ENCODE results near the gene SLC19A1.

SLC19A1 gene

GRCh38 chr21:45542242-45542666, at the start of gene SLC19A1:
Gene SLC19A1 (minus strand): TSS chr21:45542440. CDS start chr21:45537959, 4,481 bp downstream.
- in situ Hi-C loops (cut with MboI; ENCODE audit: low sequenced_read_pairs): no loop called here

- in situ Hi-C loops (cut with MboI; ENCODE audit: low sequenced_read_pairs): no loop called here
These were observed 49.5 kb upstream of the SLC19A1 start for GRCh38 chr21:45591619-45592207.

- in situ Hi-C loops (cut with MboI; ENCODE audit: low sequenced_read_pairs): no loop called here
These were observed 48.7 kb upstream of the SLC19A1 start for GRCh38 chr21:45590726-45591618.

GRCh38 chr21:45590246-45590725, 48.0 kb upstream of the SLC19A1 start:
- in situ Hi-C loops (cut with MboI; ENCODE audit: low sequenced_read_pairs): no loop called here

- in situ Hi-C loops (cut with MboI; ENCODE audit: low sequenced_read_pairs): no loop called here
These were observed 47.5 kb upstream of the SLC19A1 start for GRCh38 chr21:45589686-45590245.

GRCh38 chr21:45588871-45589491, 46.7 kb upstream of the SLC19A1 start:
- in situ Hi-C loops (cut with MboI; ENCODE audit: low sequenced_read_pairs): no loop called here

- in situ Hi-C loops (cut with MboI; ENCODE audit: low sequenced_read_pairs): no loop called here
These were observed 46.0 kb upstream of the SLC19A1 start for GRCh38 chr21:45588086-45588825.

- in situ Hi-C loops (cut with MboI; ENCODE audit: low sequenced_read_pairs): no loop called here
These were observed 44.1 kb upstream of the SLC19A1 start for GRCh38 chr21:45586289-45586858.

GRCh38 chr21:45584786-45585185, 42.5 kb upstream of the SLC19A1 start:
- in situ Hi-C loops (cut with MboI; ENCODE audit: low sequenced_read_pairs): no loop called here

GRCh38 chr21:45583831-45584509, 41.7 kb upstream of the SLC19A1 start:
- in situ Hi-C loops (cut with MboI; ENCODE audit: low sequenced_read_pairs): no loop called here

- in situ Hi-C loops (cut with MboI; ENCODE audit: low sequenced_read_pairs): no loop called here
These were observed 39.9 kb upstream of the SLC19A1 start for GRCh38 chr21:45582128-45582527.

- in situ Hi-C loops (cut with MboI; ENCODE audit: low sequenced_read_pairs): no loop called here
These were observed 39.1 kb upstream of the SLC19A1 start for GRCh38 chr21:45581322-45581712.

GRCh38 chr21:45580576-45581321, 38.5 kb upstream of the SLC19A1 start:
- in situ Hi-C loops (cut with MboI; ENCODE audit: low sequenced_read_pairs): no loop called here

- in situ Hi-C loops (cut with MboI; ENCODE audit: low sequenced_read_pairs): no loop called here
These were observed 37.9 kb upstream of the SLC19A1 start for GRCh38 chr21:45580181-45580575.

- in situ Hi-C loops (cut with MboI; ENCODE audit: low sequenced_read_pairs): no loop called here
These were observed 37.3 kb upstream of the SLC19A1 start for GRCh38 chr21:45579383-45580180.

- in situ Hi-C loops (cut with MboI; ENCODE audit: low sequenced_read_pairs): no loop called here
These were observed 36.7 kb upstream of the SLC19A1 start for GRCh38 chr21:45578811-45579381.

GRCh38 chr21:45578176-45578801, 36.0 kb upstream of the SLC19A1 start:
- in situ Hi-C loops (cut with MboI; ENCODE audit: low sequenced_read_pairs): no loop called here
